H1 (cell line): ENCODE data around the gene MAPKAP1. TPM values are rescaled to one million over a fixed set of nuclear protein-coding genes. Genes with fewer than 3 reads are reported as not detected.

Experiments used
- polyA plus RNA-seq, 7 experiments: library from polyadenylated mRNA; depleted of rRNA in 3 of 7; stranded (reverse) in 5 of 7; unstranded in 2 of 7; fragments of >200 nt in 5 of 7; fragments of 200-250 nt in 2 of 7; gene quantifications; 1 replicate in 5 of 7; 2 replicates in 1 of 7; 4 replicates in 1 of 7; pipeline versions ENCODE4 v1.2.1 to v1.2.3, GENCODE V29; 2011 to 2013; ENCODE audit warnings: missing spikeins in 2 of 7, mixed read lengths in 2 of 7
- total RNA-seq: library from RNA; stranded (reverse); fragmentation: NEBNext Ultra II Directional; extraction: Animal tissue kit (Norgen Biotek cat#: 25700); gene quantifications from 2 replicates; pipeline ENCODE4 v1.2.1, GENCODE V29; 2021
- TF ChIP-seq, protein P1 (sequence below): fragments of 300-600 bp; sonication (generic); IDR thresholded peaks from 2 replicates; pipeline ENCODE4 v1.7.1; 2012; ENCODE audit warnings: low read length, moderate library complexity, mild to moderate bottlenecking, inconsistent platforms; ENCODE audit not compliant: insufficient replicate concordance
- TF ChIP-seq, protein P2 (sequence below): IDR thresholded peaks from 2 replicates; pipeline ENCODE4 v1.6.1; 2012; ENCODE audit warnings: inconsistent platforms

MAPKAP1 gene
- total and polyA plus RNA-seq, 2 of the 8 experiments (the other 6 are each of a cell fraction or from before 2014, with no cell fraction given): 79.2 to 140 TPM

DNA sequence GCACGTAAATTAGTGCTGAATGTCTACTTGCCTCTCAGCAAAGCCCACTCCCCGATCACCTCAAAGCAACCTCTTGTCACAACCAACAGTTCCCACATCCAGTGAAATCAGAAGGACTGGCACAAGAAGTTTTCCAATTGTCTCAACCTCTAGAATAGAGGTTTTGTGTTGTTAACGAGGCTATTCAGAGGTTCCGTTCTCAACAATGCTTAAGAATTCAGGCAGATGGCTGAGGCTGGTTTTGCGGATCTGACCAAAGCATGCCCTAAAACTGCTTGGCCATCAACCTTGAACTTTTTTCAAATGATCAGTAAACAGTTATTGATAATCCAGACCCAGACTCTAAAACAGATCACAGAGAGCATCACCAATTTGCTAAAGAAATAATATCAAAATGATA is 52.9 kb downstream of the MAPKAP1 start (continued):
- TF ChIP-seq, protein P1, sequence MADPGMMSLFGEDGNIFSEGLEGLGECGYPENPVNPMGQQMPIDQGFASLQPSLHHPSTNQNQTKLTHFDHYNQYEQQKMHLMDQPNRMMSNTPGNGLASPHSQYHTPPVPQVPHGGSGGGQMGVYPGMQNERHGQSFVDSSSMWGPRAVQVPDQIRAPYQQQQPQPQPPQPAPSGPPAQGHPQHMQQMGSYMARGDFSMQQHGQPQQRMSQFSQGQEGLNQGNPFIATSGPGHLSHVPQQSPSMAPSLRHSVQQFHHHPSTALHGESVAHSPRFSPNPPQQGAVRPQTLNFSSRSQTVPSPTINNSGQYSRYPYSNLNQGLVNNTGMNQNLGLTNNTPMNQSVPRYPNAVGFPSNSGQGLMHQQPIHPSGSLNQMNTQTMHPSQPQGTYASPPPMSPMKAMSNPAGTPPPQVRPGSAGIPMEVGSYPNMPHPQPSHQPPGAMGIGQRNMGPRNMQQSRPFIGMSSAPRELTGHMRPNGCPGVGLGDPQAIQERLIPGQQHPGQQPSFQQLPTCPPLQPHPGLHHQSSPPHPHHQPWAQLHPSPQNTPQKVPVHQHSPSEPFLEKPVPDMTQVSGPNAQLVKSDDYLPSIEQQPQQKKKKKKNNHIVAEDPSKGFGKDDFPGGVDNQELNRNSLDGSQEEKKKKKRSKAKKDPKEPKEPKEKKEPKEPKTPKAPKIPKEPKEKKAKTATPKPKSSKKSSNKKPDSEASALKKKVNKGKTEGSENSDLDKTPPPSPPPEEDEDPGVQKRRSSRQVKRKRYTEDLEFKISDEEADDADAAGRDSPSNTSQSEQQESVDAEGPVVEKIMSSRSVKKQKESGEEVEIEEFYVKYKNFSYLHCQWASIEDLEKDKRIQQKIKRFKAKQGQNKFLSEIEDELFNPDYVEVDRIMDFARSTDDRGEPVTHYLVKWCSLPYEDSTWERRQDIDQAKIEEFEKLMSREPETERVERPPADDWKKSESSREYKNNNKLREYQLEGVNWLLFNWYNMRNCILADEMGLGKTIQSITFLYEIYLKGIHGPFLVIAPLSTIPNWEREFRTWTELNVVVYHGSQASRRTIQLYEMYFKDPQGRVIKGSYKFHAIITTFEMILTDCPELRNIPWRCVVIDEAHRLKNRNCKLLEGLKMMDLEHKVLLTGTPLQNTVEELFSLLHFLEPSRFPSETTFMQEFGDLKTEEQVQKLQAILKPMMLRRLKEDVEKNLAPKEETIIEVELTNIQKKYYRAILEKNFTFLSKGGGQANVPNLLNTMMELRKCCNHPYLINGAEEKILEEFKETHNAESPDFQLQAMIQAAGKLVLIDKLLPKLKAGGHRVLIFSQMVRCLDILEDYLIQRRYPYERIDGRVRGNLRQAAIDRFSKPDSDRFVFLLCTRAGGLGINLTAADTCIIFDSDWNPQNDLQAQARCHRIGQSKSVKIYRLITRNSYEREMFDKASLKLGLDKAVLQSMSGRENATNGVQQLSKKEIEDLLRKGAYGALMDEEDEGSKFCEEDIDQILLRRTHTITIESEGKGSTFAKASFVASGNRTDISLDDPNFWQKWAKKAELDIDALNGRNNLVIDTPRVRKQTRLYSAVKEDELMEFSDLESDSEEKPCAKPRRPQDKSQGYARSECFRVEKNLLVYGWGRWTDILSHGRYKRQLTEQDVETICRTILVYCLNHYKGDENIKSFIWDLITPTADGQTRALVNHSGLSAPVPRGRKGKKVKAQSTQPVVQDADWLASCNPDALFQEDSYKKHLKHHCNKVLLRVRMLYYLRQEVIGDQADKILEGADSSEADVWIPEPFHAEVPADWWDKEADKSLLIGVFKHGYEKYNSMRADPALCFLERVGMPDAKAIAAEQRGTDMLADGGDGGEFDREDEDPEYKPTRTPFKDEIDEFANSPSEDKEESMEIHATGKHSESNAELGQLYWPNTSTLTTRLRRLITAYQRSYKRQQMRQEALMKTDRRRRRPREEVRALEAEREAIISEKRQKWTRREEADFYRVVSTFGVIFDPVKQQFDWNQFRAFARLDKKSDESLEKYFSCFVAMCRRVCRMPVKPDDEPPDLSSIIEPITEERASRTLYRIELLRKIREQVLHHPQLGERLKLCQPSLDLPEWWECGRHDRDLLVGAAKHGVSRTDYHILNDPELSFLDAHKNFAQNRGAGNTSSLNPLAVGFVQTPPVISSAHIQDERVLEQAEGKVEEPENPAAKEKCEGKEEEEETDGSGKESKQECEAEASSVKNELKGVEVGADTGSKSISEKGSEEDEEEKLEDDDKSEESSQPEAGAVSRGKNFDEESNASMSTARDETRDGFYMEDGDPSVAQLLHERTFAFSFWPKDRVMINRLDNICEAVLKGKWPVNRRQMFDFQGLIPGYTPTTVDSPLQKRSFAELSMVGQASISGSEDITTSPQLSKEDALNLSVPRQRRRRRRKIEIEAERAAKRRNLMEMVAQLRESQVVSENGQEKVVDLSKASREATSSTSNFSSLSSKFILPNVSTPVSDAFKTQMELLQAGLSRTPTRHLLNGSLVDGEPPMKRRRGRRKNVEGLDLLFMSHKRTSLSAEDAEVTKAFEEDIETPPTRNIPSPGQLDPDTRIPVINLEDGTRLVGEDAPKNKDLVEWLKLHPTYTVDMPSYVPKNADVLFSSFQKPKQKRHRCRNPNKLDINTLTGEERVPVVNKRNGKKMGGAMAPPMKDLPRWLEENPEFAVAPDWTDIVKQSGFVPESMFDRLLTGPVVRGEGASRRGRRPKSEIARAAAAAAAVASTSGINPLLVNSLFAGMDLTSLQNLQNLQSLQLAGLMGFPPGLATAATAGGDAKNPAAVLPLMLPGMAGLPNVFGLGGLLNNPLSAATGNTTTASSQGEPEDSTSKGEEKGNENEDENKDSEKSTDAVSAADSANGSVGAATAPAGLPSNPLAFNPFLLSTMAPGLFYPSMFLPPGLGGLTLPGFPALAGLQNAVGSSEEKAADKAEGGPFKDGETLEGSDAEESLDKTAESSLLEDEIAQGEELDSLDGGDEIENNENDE: peak; percentile 73
- TF ChIP-seq, protein P2, sequence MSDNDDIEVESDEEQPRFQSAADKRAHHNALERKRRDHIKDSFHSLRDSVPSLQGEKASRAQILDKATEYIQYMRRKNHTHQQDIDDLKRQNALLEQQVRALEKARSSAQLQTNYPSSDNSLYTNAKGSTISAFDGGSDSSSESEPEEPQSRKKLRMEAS: 0 out of 2 replicates have a peak, but pooled peaks have one; percentile 20
